ENCODE results near the gene TSLP.

- TF ChIP-seq, protein P1, sequence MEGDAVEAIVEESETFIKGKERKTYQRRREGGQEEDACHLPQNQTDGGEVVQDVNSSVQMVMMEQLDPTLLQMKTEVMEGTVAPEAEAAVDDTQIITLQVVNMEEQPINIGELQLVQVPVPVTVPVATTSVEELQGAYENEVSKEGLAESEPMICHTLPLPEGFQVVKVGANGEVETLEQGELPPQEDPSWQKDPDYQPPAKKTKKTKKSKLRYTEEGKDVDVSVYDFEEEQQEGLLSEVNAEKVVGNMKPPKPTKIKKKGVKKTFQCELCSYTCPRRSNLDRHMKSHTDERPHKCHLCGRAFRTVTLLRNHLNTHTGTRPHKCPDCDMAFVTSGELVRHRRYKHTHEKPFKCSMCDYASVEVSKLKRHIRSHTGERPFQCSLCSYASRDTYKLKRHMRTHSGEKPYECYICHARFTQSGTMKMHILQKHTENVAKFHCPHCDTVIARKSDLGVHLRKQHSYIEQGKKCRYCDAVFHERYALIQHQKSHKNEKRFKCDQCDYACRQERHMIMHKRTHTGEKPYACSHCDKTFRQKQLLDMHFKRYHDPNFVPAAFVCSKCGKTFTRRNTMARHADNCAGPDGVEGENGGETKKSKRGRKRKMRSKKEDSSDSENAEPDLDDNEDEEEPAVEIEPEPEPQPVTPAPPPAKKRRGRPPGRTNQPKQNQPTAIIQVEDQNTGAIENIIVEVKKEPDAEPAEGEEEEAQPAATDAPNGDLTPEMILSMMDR (IDR thresholded peaks at IDR 0.05; ENCODE audit: low read depth, low read length, missing input control), result no peak
- TF ChIP-seq MAX (IDR thresholded peaks at IDR 0.05) (no peak), EGR1 (IDR thresholded peaks at IDR 0.05; ENCODE audit: low read depth in 2 of 2) (no peak), RAD21 (IDR thresholded peaks at IDR 0.05) (no peak), REST (IDR thresholded peaks at IDR 0.05) (no peak), RXRA (IDR thresholded peaks at IDR 0.05) (no peak)
Measured at GRCh38 chr5:111115229-111115628, 43.7 kb downstream of the TSLP start.
